Gastrocnemius medialis (tissue), 4 donors: ENCODE measurements around the gene TNFRSF13B. TPM values are rescaled to one million over a fixed set of nuclear protein-coding genes. Genes with fewer than 3 reads are reported as not detected.
"Not testable (repeated sequence)": the region's sequence is repeated elsewhere in the genome, so short reads cannot be mapped to it uniquely, and the experiment has no call there.

Experiments
- ATAC-seq, 2 donors: fragments of 150-250 bp; one replicate each; pipeline ENCODE4 v1.9.1; 2016
- DNase-seq, 2 donors: peaks; one replicate each; pipeline ENCODE4 v3.0.0-alpha.2; 2019
- H3K27ac ChIP-seq, 4 donors: fragments of 200-600 bp; sonication (generic); 1 replicate in 1 of 4; 2 replicates in 3 of 4; pipeline ENCODE4 v1.5.1; 2016 to 2018; ENCODE audit warnings: mild to moderate bottlenecking in 2 of 4, moderate library complexity in 1 of 4
- H3K27me3 ChIP-seq, 3 donors: fragments of 200-600 bp; sonication (generic) in 2 of 3; 1 replicate in 1 of 3; 2 replicates in 2 of 3; pipeline versions ENCODE4 v1.5.1 to v1.6.0; 2016 to 2019; ENCODE audit warnings: mild to moderate bottlenecking in 1 of 3, moderate library complexity in 1 of 3
- H3K36me3 ChIP-seq, 2 donors: fragments of 200-600 bp; sonication (generic) in 1 of 2; one replicate each; pipeline ENCODE4 v1.5.1; 2017 to 2018
- H3K4me1 ChIP-seq, 2 donors: fragments of 200-600 bp; sonication (generic) in 1 of 2; one replicate each; pipeline ENCODE4 v1.5.1; 2016 to 2017; ENCODE audit warnings: mild to moderate bottlenecking in 2 of 2
- H3K4me3 ChIP-seq, 4 donors: fragments of 200-600 bp; sonication (generic) in 3 of 4; 1 replicate in 1 of 4; 2 replicates in 3 of 4; pipeline ENCODE4 v1.5.1; 2016 to 2019; ENCODE audit warnings: mild to moderate bottlenecking in 2 of 4
- H3K9me3 ChIP-seq, 3 donors: fragments of 200-600 bp; sonication (generic) in 2 of 3; 1 replicate in 1 of 3; 2 replicates in 2 of 3; pipeline ENCODE4 v1.5.1; 2016 to 2019
- CTCF ChIP-seq, 5 experiments: fragments of 450-650 bp in 3 of 5; fragments of 200-600 bp in 2 of 5; sonication (generic) in 2 of 5; IDR thresholded peaks in 4 of 5; conservative IDR thresholded peaks in 1 of 5; 1 replicate in 4 of 5; 2 replicates in 1 of 5; pipeline ENCODE4 v1.5.1; 2016 to 2019; ENCODE audit warnings: antibody characterized with exemption in 5 of 5, mild to moderate bottlenecking in 3 of 5, moderate library complexity in 3 of 5
- POLR2A ChIP-seq, 2 donors: fragments of 450-650 bp; IDR thresholded peaks; one replicate each; pipeline ENCODE4 v1.6.1; 2017; ENCODE audit warnings: antibody characterized with exemption in 2 of 2, mild to moderate bottlenecking in 2 of 2, moderate library complexity in 2 of 2
- in situ Hi-C, 4 donors: fragments of 200-750 bp; cut with MboI; loops; one replicate each; pipeline versions ENCODE4 v1.15.0 to v1.8.0; 2017; ENCODE audit warnings: low sequenced_read_pairs in 4 of 4
- intact Hi-C: fragments of 100-400 bp; cut with DNase I; formaldehyde crosslinking; loops from one replicate; pipeline ENCODE4 v1.15.1; 2023; ENCODE audit warnings: low total_unique reads
- total RNA-seq, 4 donors: library from RNA; depleted of rRNA; stranded (reverse); fragments of >200 nt; gene quantifications; one replicate each; pipeline versions ENCODE4 v1.1.0 to v1.2.3, GENCODE V29; 2016

The TNFRSF13B gene
- total RNA-seq, 4 donors from 2014 or later: not detected

- H3K36me3 ChIP-seq: no peaks in the 10 kb centered on the region
- ATAC-seq (no peak), DNase-seq (no peak)
- H3K4me3 ChIP-seq: no peak overlapping the region
- intact Hi-C loops (no loop called here), in situ Hi-C loops (no loop called here)
- H3K27ac ChIP-seq: no peak overlapping the region
- TF ChIP-seq CTCF (IDR thresholded peaks at IDR 0.05 in 4 of 5, conservative IDR thresholded peaks at IDR 0.05 in 1 of 5) (no peak), POLR2A (IDR thresholded peaks at IDR 0.05) (no peak)
- H3K4me1 ChIP-seq: no peaks in the 10 kb centered on the region
- H3K27me3 ChIP-seq: peaks cover 0 to 3% (median 0%) of the 10 kb centered on the region in 3 donors
- no peaks in the 10 kb centered on the region for H3K9me3 ChIP-seq
Observed at GRCh38 chr17:16905593-16906191, 66.2 kb downstream of the TNFRSF13B start.

- H3K27me3 ChIP-seq: not testable (repeated sequence)
Observed at GRCh38 chr17:16903070-16903469, 68.8 kb downstream of the TNFRSF13B start.

GRCh38 chr17:16900288-16900882 lies 71.5 kb downstream of the TNFRSF13B start:
- H3K4me1 ChIP-seq: no peaks in the 10 kb centered on the region
- H3K9me3 ChIP-seq: no peaks in the 10 kb centered on the region
- H3K27me3 ChIP-seq: peaks cover 0 to 3% (median 0%) of the 10 kb centered on the region in 3 donors
- no peak overlapping the region for H3K27ac ChIP-seq
- no peak for TF ChIP-seq POLR2A (IDR thresholded peaks at IDR 0.05)
- no peak for TF ChIP-seq CTCF (IDR thresholded peaks at IDR 0.05 in 4 of 5, conservative IDR thresholded peaks at IDR 0.05 in 1 of 5)
- in situ Hi-C loops: no loop called here
- H3K4me3 ChIP-seq: no peak overlapping the region
- no peaks in the 10 kb centered on the region for H3K36me3 ChIP-seq
- no peak for ATAC-seq
- intact Hi-C loops: no loop called here
- DNase-seq: no peak

More at GRCh38 chr17:16903070-16903469, 68.8 kb downstream of the TNFRSF13B start:
- in situ Hi-C loops, DNase-seq, H3K4me1 ChIP-seq, H3K27ac ChIP-seq, H3K9me3 ChIP-seq, H3K36me3 ChIP-seq, H3K4me3 ChIP-seq, ATAC-seq, intact Hi-C loops: not testable (repeated sequence)

- DNase-seq, intact Hi-C loops: not testable (repeated sequence)
Observed at GRCh38 chr17:16897211-16897896, 74.6 kb downstream of the TNFRSF13B start.

GRCh38 chr17:16896235-16896634 lies 75.7 kb downstream of the TNFRSF13B start:
- H3K27me3 ChIP-seq, ATAC-seq, intact Hi-C loops, H3K4me3 ChIP-seq, in situ Hi-C loops, DNase-seq, H3K4me1 ChIP-seq, H3K36me3 ChIP-seq, H3K9me3 ChIP-seq, H3K27ac ChIP-seq: not testable (repeated sequence)

More at GRCh38 chr17:16897211-16897896, 74.6 kb downstream of the TNFRSF13B start:
- in situ Hi-C loops, H3K4me1 ChIP-seq, H3K36me3 ChIP-seq, H3K9me3 ChIP-seq, ATAC-seq, H3K27ac ChIP-seq, H3K27me3 ChIP-seq, H3K4me3 ChIP-seq: not testable (repeated sequence)

GRCh38 chr17:16893527-16893926 lies 78.4 kb downstream of the TNFRSF13B start:
- H3K27ac ChIP-seq, in situ Hi-C loops, H3K4me3 ChIP-seq, DNase-seq, H3K9me3 ChIP-seq, H3K36me3 ChIP-seq, H3K27me3 ChIP-seq, H3K4me1 ChIP-seq, ATAC-seq, intact Hi-C loops: not testable (repeated sequence)

GRCh38 chr17:16892876-16893454 lies 79.0 kb downstream of the TNFRSF13B start:
- H3K36me3 ChIP-seq, H3K4me1 ChIP-seq, intact Hi-C loops, DNase-seq, H3K4me3 ChIP-seq, H3K27ac ChIP-seq, in situ Hi-C loops, H3K9me3 ChIP-seq, H3K27me3 ChIP-seq, ATAC-seq: not testable (repeated sequence)
